ENCODE results near the gene NR1I2. TPM values are rescaled to one million over a fixed set of nuclear protein-coding genes. Genes with fewer than 3 reads are reported as not detected.

Gene NR1I2
- total and polyA plus RNA-seq, 9 of the 15 experiments (the other 6 are each of a cell fraction or from before 2014, with no cell fraction given), result not detected

- TF ChIP-seq FOXK2 (conservative IDR thresholded peaks at IDR 0.05 in 1 of 2, IDR thresholded peaks at IDR 0.05 in 1 of 2; ENCODE audit: low read depth in 2 of 2) (peak; percentile 51 to 57; a peak in 3 of 4 replicates), KLF13 (tag; IDR thresholded peaks at IDR 0.05; ENCODE audit: borderline replicate concordance, low read depth) (peak; percentile 55; the same call in 1 of the 2 replicates), CCNT2 (IDR thresholded peaks at IDR 0.05; ENCODE audit: borderline replicate concordance, extremely low read depth, insufficient read length, low read depth, low read length) (peak; percentile 47)
These were observed 13.2 kb downstream of the NR1I2 start (continued) for GRCh38 chr3:119794971-119795612.

DNA sequence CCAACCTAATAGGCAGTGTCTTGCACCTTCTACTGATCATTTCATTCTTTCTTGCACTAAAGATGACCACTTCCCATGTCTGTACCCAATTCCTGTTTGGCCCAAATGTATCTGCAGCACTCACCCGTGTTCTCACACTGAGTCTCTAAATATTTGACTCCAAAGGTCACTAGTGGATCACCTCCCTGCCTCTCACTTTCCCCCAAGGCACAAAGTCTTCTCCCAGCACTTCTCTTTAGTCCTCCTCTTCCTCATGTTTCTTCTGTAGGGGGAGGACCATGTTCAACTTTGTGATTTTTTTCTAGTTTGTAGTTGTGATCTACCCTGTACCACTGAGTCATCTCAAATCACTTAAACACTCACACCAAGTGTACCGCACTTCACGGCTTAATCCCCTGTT, 13.9 kb downstream of the NR1I2 start:
- Histone ChIP-seq H3K9ac (ENCODE audit: insufficient read depth in 1 of 2, low read depth in 2 of 2, low read length in 2 of 2) (peak overlapping the region in 1 of 2 experiments; percentile 51; a peak in 1 of 4 replicates), H3K9me1 (ENCODE audit: control insufficient read depth, insufficient read depth, low read length) (no peaks in the 10 kb centered on the region), H3K4me3 (no peak overlapping the region), H3K27ac (ENCODE audit: extremely low read depth, low read depth, low read length) (peak overlapping the region; percentile 76), H3K27me3 (ENCODE audit: control insufficient read depth in 2 of 2, insufficient read depth in 2 of 2, low read length in 2 of 2) (no peaks in the 10 kb centered on the region), H4K20me1 (replicated peaks; ENCODE audit: control insufficient read depth, insufficient read depth, low read length) (no peaks in the 10 kb centered on the region), H3K9me3 (replicated peaks; ENCODE audit: control insufficient read depth, insufficient read depth, low read depth, low read length) (no peaks in the 10 kb centered on the region), H3K4me2 (ENCODE audit: insufficient read depth, low read length) (peak overlapping the region; percentile 85), H3K4me1 (replicated peaks in 1 of 2; ENCODE audit: control insufficient read depth in 2 of 2, insufficient read depth in 2 of 2, low read length in 2 of 2) (peaks cover 17 to 26% of the 10 kb centered on the region in 2 experiments; a peak in 3 of 5 replicates), H3K79me2 (ENCODE audit: control insufficient read depth, insufficient read depth, low read length) (no peaks in the 10 kb centered on the region), H2AFZ (ENCODE audit: low read depth, low read length) (peak overlapping the region; percentile 93), H3K36me3 (ENCODE audit: control insufficient read depth, insufficient read depth, low read length) (no peaks in the 10 kb centered on the region)
- ChIA-PET CTCF (ENCODE audit: low intra/inter-chr PET ratio) (no interaction called here), POLR2A (no interaction called here)
- intact Hi-C loops (cut with micrococcal nuclease) (no loop called here), in situ Hi-C loops (cut with MboI) (no loop called here)
- FAIRE-seq (no peak), ATAC-seq (peak; percentile 6; the same call in 2 of the 3 replicates), DNase-seq (ENCODE audit: extremely low read depth in 1 of 4, low spot score in 3 of 4) (no peak)
- no TSS peak for BruUV-seq (replicated peaks)
- WGBS (ENCODE audit: insufficient coverage, low coverage, missing lambda C conversion rate), result 17% methylated on average over 3 of the region's 3 CpGs
- TF ChIP-seq, protein P1, sequence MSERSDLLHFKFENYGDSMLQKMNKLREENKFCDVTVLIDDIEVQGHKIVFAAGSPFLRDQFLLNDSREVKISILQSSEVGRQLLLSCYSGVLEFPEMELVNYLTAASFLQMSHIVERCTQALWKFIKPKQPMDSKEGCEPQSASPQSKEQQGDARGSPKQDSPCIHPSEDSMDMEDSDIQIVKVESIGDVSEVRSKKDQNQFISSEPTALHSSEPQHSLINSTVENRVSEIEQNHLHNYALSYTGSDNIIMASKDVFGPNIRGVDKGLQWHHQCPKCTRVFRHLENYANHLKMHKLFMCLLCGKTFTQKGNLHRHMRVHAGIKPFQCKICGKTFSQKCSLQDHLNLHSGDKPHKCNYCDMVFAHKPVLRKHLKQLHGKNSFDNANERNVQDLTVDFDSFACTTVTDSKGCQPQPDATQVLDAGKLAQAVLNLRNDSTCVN (CRISPR knock-in tag; IDR thresholded peaks at IDR 0.05), result no peak
- TF ChIP-seq SMARCA5 (IDR thresholded peaks at IDR 0.05), result no peak
- no peak for TF ChIP-seq SMARCC2 (IDR thresholded peaks at IDR 0.05; ENCODE audit: low read depth)
- TF ChIP-seq ARID4B (CRISPR knock-in tag; IDR thresholded peaks at IDR 0.05), result no peak
- TF ChIP-seq SMAD2 (IDR thresholded peaks at IDR 0.05; ENCODE audit: low read depth, low read length), result no peak
- no peak for TF ChIP-seq FOXJ2 (tag; IDR thresholded peaks at IDR 0.05)
- TF ChIP-seq ZKSCAN3 (CRISPR knock-in tag; IDR thresholded peaks at IDR 0.05), result no peak
- no peak for TF ChIP-seq TBP (optimal IDR thresholded peaks at IDR 0.05; ENCODE audit: low read depth, low read length)
- TF ChIP-seq HMG20A (CRISPR knock-in tag; conservative IDR thresholded peaks at IDR 0.05), result no peak
- TF ChIP-seq MTA3 (IDR thresholded peaks at IDR 0.05; ENCODE audit: borderline replicate concordance), result no peak
- TF ChIP-seq C11orf30 (IDR thresholded peaks at IDR 0.05; ENCODE audit: low read depth), result no peak

Measured in K562 (cell line).